Rectal smooth muscle tissue (tissue), 1 donor: ENCODE results near the gene SRD5A1.
"Not testable (repeated sequence)": the region's sequence is repeated elsewhere in the genome, so short reads cannot be mapped to it uniquely, and the experiment has no call there.

Experiments
- H3K27ac ChIP-seq: one replicate; pipeline ENCODE4 v1.7.0; 2013; ENCODE audit warnings: low read depth, low read length, inconsistent platforms
- H3K27me3 ChIP-seq: one replicate; pipeline ENCODE4 v1.7.0; 2013; ENCODE audit warnings: low read length; ENCODE audit not compliant: control insufficient read depth, insufficient read depth
- H3K36me3 ChIP-seq: one replicate; pipeline ENCODE4 v1.7.0; 2013; ENCODE audit warnings: low read length; ENCODE audit not compliant: control insufficient read depth, insufficient read depth
- H3K4me1 ChIP-seq: one replicate; pipeline ENCODE4 v1.7.0; 2013; ENCODE audit warnings: low read length; ENCODE audit not compliant: control insufficient read depth, insufficient read depth
- H3K4me3 ChIP-seq: one replicate; pipeline ENCODE4 v1.7.0; 2013; ENCODE audit warnings: low read length
- H3K9ac ChIP-seq: one replicate; pipeline ENCODE4 v1.7.0; 2013; ENCODE audit warnings: low read length

The SRD5A1 gene

DNA sequence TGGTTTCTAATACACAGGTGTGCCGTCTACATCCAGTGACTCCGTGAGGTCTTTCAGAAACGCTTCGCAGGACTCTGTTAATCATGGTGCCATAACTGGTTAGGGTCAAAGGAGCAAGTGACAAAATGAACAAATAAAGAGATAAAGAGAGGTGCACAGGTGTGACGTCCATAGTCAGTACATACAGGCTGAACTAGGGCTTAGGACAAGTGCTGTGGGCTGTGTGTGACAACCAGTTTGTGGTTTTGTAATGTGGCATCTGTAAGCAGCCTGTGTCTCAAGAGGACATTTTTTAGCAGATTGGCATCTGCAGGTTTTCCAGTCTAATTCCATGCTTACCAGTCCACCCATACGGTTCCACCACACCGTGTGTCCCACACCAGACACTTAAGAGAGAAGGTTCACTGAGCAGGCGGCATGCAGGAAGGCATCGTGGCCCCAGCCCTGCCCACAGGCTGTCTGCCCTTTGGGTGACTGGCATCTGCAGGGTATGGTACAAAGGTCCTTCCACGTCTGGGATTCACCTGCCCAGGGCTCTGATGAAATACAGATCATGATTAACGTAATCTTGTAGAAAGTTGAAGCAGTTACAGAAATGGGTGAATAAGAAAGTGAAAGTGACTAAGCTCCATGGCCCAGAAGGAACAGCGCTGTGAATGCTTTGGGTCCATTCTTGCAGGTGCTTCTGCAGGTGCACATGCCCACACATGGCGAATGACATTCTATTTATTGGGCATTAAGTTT is 26.9 kb downstream of the SRD5A1 start:
- Histone ChIP-seq H3K27ac (no peak overlapping the region), H3K4me1 (no peaks in the 10 kb centered on the region), H3K36me3 (peaks cover 16% of the 10 kb centered on the region), H3K27me3 (no peaks in the 10 kb centered on the region), H3K9ac (no peak overlapping the region), H3K4me3 (no peak overlapping the region)

DNA sequence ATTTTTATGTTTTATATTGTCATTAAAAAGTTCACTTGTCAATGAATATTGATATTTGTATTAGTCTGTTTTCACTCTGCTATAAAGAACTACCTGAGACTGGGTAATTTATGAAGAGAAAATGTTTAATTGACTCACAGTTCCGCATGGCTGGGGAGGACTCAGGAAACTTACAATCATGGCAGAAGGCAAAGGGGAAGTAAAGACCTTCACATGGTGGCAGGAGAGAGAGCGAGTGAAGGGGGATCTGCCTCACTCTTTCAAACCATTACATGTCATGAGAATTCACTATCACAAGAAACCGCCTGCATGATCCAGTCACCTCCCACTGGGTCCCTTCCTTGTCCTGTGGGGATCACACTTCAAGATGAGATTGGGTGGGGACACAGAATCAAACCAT is 27.4 kb downstream of the SRD5A1 start:
- no peak overlapping the region for H3K9ac ChIP-seq
- H3K27me3 ChIP-seq = no peaks in the 10 kb centered on the region
- H3K36me3 ChIP-seq = peaks cover 15% of the 10 kb centered on the region
- no peak overlapping the region for H3K27ac ChIP-seq
- H3K4me1 ChIP-seq = no peaks in the 10 kb centered on the region
- H3K4me3 ChIP-seq = no peak overlapping the region

DNA sequence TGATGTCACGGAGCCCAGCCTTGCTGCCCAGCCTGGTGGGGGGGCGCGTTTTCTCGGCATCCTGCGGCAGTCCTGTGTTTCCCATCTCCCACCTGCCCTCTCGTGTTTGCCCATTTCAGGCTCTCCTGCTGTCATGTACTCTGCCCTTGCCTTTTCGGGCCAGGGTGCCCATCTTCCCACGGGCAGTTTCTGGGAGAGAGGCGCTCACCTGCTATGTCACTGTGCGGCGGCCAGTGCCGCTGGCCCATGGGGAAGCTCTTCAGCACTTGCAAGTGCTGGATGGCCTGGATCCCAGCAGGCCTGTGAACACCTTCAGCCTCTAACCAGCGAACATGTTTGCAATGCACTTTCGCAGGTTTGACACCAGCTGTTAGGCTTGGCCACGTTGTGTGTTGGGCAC is 33.5 kb downstream of the SRD5A1 start:
- H3K4me1 ChIP-seq = no peaks in the 10 kb centered on the region
- no peak overlapping the region for H3K4me3 ChIP-seq
- no peaks in the 10 kb centered on the region for H3K27me3 ChIP-seq
- no peak overlapping the region for H3K27ac ChIP-seq
- H3K36me3 ChIP-seq = no peaks in the 10 kb centered on the region
- H3K9ac ChIP-seq = no peak overlapping the region

DNA sequence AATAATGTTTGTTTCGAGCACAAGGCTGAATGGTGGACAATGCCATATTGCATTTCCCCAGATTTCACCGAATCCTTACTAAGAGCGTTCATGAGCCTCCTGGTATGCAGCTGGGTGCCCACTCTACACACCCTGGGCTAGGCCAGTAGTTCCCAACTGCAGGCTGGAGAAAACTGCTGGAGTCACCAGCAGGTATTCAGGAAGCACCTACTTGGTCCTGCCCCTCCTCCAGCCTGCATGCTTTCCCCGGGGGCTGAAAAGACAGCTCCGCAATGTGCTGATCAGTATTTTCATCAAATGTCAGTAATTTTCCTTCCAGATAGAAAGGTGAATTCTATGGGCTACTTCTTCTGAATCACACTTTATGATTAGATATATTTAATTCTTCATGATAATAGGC is 34.4 kb downstream of the SRD5A1 start:
- H3K9ac ChIP-seq = no peak overlapping the region
- no peaks in the 10 kb centered on the region for H3K27me3 ChIP-seq
- no peaks in the 10 kb centered on the region for H3K36me3 ChIP-seq
- no peaks in the 10 kb centered on the region for H3K4me1 ChIP-seq
- H3K4me3 ChIP-seq = no peak overlapping the region
- H3K27ac ChIP-seq = no peak overlapping the region

DNA sequence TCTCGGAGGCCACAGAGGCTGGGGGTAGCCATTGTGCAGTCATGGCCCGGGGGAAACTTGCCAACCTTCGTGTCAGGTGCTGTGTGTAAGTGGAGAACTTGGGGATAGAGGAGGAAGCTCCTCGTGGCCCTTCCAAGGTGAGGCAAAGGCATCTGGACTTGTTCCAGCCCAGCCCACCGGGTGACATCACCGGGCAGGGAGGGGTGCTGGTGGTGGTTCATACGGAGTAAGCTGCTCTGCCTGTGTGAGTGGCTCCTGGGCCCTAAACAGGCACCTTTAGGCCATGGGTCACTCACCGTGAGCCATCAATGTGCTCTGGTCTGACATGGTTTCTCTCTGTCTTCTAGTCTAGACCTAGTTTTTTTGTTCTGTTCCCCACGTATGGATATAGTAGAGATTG is 35.5 kb downstream of the SRD5A1 start:
- H3K36me3 ChIP-seq, H3K4me3 ChIP-seq, H3K27ac ChIP-seq, H3K27me3 ChIP-seq, H3K4me1 ChIP-seq, H3K9ac ChIP-seq: not testable (repeated sequence)

DNA sequence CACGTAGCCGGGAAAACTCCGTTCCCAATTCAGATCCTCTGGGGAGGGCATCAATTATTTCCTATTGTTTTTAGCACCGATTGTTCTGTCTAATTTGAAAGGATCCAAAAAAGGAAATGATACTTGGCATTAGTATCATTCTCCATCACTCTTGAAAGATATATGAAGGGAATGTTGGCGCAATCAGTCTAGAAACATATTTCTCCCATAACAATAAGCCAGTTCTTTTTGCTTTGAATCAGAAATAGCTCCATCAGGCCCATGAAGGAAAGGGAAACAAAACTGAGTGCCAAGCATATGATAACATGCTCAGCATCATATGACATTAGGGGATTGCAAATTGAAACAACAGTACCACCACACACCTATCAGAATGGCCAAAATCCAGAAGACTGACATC is 39.8 kb downstream of the SRD5A1 start:
- H3K4me1 ChIP-seq = no peaks in the 10 kb centered on the region
- H3K36me3 ChIP-seq = no peaks in the 10 kb centered on the region
- no peak overlapping the region for H3K27ac ChIP-seq
- H3K27me3 ChIP-seq = no peaks in the 10 kb centered on the region
- H3K9ac ChIP-seq = no peak overlapping the region
- H3K4me3 ChIP-seq = no peak overlapping the region

DNA sequence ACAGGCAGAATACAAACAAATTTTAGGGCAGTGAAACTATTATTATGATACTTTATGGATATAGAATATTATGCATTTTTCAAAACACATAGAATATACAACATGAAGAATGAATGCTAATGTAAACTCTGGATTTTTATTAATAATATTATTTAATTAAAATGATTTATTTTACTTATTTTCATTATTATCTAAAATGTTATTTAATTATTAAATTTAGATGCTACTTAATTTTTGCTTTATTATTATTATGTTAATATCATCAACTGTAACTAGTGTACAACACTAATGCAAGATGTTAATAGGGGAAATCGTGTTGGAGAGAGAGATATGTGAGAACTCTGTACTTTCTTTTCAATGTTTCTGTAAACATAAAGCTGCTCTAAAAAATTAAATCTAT is 40.7 kb downstream of the SRD5A1 start:
- no peaks in the 10 kb centered on the region for H3K4me1 ChIP-seq
- H3K4me3 ChIP-seq = no peak overlapping the region
- H3K27me3 ChIP-seq = no peaks in the 10 kb centered on the region
- no peak overlapping the region for H3K27ac ChIP-seq
- H3K9ac ChIP-seq = no peak overlapping the region
- no peaks in the 10 kb centered on the region for H3K36me3 ChIP-seq

DNA sequence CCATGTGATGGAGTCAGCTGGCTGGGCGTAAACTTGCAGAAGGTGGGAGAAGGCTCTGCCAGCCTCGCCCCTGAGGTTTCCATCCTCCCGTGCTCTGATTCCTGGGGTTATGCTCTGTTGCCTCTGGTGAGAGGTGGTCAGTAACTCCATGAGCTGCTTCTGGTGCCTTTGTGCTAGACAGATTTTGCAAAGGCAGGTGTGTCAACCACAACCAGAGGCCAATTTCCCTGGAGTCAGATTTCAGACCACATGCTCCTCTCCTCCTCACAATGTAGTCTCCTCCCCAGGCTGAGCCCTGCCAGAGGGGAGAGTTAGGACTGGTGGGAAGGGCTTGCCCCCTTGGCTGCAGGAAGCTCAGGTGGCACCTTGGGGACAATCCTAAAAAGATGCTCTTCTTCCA is 41.2 kb downstream of the SRD5A1 start:
- Histone ChIP-seq H3K27ac (no peak overlapping the region), H3K9ac (no peak overlapping the region), H3K36me3 (no peaks in the 10 kb centered on the region), H3K4me1 (no peaks in the 10 kb centered on the region), H3K27me3 (no peaks in the 10 kb centered on the region), H3K4me3 (no peak overlapping the region)

DNA sequence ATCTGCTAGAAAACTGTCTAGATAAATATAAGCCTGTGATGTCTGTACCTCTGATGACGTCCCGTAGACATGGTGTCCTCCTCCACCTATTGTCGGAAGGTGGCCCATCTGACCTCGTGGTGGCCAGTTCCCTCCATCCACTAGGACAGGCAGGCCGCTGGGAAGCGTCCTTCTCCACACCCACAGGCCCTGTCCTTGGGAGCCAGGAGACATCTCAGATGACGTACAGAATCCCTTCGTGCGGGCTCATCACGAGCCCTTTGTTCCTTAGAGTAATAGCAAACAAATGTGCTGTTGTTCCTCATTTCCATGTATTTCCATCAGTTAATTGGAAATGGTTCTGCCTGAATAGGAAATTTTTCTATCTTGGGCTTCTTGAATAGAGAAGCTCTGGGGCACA is 41.6 kb downstream of the SRD5A1 start:
- no peaks in the 10 kb centered on the region for H3K4me1 ChIP-seq

DNA sequence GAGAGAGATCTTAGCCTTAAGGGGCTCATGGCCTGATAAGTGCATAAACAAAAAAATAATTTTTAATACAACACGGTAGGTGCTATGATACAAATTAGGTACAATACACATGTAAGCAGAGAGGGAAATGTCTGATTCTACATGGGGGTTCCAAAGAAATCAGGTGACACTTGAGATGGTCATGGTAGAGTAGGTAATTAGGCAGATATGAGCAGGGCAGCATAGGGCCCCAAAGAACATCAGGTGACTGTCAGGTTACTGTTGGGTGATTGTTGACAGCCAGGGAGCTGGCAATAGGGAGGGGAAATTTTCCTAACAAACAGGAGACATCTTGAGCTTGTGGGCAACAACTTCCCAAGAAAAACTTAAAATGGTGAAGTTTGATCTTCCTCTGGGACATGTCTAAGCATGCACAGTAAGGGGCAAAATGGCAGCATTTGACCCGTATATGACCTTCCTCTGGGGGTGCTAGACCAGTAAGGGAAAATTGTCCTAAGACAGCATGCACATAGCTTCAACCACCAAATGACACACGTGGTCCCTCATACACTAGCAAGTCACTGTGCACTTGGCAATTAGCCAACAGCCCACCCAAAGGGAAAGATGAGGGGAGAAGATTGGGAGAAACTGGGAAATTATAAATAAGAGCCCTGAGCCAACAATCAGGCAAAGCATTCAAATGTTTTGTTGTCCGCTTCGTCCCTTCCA is 42.7 kb downstream of the SRD5A1 start:
- no peak overlapping the region for H3K4me3 ChIP-seq
- H3K36me3 ChIP-seq = no peaks in the 10 kb centered on the region
- no peak overlapping the region for H3K9ac ChIP-seq
- H3K27me3 ChIP-seq = no peaks in the 10 kb centered on the region
- no peaks in the 10 kb centered on the region for H3K4me1 ChIP-seq
- no peak overlapping the region for H3K27ac ChIP-seq

More for the DNA sequence above, 41.6 kb downstream of the SRD5A1 start:
- no peak overlapping the region for H3K27ac ChIP-seq
- no peaks in the 10 kb centered on the region for H3K27me3 ChIP-seq
- no peak overlapping the region for H3K4me3 ChIP-seq
- no peak overlapping the region for H3K9ac ChIP-seq
- no peaks in the 10 kb centered on the region for H3K36me3 ChIP-seq

DNA sequence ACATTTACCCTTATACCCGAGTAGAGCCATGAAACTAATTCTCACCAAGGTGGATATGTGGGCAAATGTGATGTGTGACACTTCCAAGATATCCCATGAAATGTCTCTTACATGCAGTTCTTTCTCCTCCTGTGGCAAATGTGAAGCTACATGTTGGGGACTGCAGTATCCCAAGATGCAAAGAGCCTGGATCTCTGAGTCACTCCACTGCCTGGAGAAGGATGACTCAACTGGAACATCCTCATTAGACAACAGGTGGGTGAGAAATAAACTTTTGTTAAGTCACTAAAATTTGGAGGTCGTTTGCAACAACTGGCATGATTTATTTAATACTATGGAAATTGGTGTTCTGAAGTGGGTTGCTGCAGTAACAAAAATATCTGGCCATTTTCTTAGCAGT is 43.5 kb downstream of the SRD5A1 start:
- H3K4me1 ChIP-seq = no peaks in the 10 kb centered on the region
- H3K27ac ChIP-seq = no peak overlapping the region
- H3K36me3 ChIP-seq = no peaks in the 10 kb centered on the region
- H3K27me3 ChIP-seq = no peaks in the 10 kb centered on the region
- H3K4me3 ChIP-seq = no peak overlapping the region
- H3K9ac ChIP-seq = no peak overlapping the region

DNA sequence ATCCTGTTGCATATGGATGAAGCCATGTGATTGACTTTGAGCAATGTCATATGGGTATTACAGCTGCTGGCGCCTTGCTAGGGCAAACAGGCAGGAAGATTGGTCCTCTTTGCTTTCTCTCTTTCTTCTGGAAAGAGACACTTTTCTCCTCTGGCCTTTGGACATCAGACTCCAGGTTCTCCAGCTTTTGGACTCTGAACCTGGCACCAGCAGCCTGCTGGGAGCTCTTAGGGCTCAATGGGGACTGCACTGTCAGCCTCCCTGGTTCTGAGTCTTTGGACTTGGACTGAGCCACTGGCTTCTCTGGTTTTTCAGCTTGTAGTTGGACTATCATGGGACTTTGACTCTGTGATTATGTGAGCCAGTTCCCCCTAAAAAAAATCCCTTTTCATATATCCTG is 45.1 kb downstream of the SRD5A1 start:
- Histone ChIP-seq H3K27ac (no peak overlapping the region), H3K9ac (no peak overlapping the region), H3K27me3 (no peaks in the 10 kb centered on the region), H3K4me1 (no peaks in the 10 kb centered on the region), H3K4me3 (no peak overlapping the region), H3K36me3 (no peaks in the 10 kb centered on the region)

DNA sequence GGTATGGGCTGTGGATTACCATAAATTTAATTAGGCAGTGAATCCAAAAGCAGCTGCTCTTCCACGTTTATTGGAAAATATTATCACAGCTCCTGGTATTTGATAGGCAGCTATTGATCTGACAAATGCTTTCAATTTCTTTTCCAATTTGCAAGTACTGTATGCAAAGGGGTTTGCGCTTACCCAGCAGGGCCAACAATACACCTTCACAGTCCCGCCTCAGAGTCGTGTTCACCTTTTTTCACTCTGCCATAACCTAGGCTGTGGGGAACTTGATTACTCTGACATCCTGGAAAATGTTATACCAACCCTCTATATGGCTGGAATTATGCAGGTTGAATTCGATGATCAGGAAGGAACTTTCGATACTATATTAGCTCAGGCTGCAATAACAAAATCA is 47.7 kb downstream of the SRD5A1 start:
- Histone ChIP-seq H3K4me3 (no peak overlapping the region), H3K9ac (no peak overlapping the region), H3K4me1 (no peaks in the 10 kb centered on the region), H3K27ac (no peak overlapping the region), H3K36me3 (no peaks in the 10 kb centered on the region), H3K27me3 (no peaks in the 10 kb centered on the region)
